Fibroblast of skin of scalp (primary cell): ENCODE measurements around the gene NATD1. TPM values are rescaled to one million over a fixed set of nuclear protein-coding genes. Genes with fewer than 3 reads are reported as not detected.
A peak's percentile ranks its signal among the peaks of the same experiment; 100 is the strongest.

Source experiments
- DNase-seq: peaks from one replicate; pipeline ENCODE4 v3.0.0-alpha.2; 2013
- polyA plus RNA-seq, 2 experiments: library from polyadenylated mRNA; unstranded; fragments of 120-200 nt; gene quantifications; one replicate each; pipeline ENCODE4 v1.2.1, GENCODE V29; 2013; ENCODE audit not compliant: insufficient read length in 2 of 2

Gene NATD1
- polyA plus RNA-seq (2013, experiment 1 of 2; ENCODE audit: insufficient read length): 7.7 TPM
- polyA plus RNA-seq (2013, experiment 2 of 2; ENCODE audit: insufficient read length): 7.8 TPM

- DNase-seq: peak; percentile 83
These were observed at the start of gene NATD1 for GRCh38 chr17:21252796-21253645. NATD1 (minus strand) TSS chr17:21253410; CDS start chr17:21253264, 146 bp downstream.

- no peak for DNase-seq
These were observed 48.7 kb upstream of the NATD1 start for GRCh38 chr17:21301593-21302550.

- DNase-seq: no peak
These were observed 47.7 kb upstream of the NATD1 start for GRCh38 chr17:21300601-21301571.

- no peak for DNase-seq
These were observed 46.9 kb upstream of the NATD1 start for GRCh38 chr17:21299981-21300600.

- no peak for DNase-seq
These were observed 45.8 kb upstream of the NATD1 start for GRCh38 chr17:21298983-21299519.

- DNase-seq: no peak
These were observed 45.1 kb upstream of the NATD1 start for GRCh38 chr17:21298056-21298982.

GRCh38 chr17:21297597-21297996, 44.4 kb upstream of the NATD1 start:
- no peak for DNase-seq

- DNase-seq: no peak
These were observed 43.9 kb upstream of the NATD1 start for GRCh38 chr17:21297026-21297520.

GRCh38 chr17:21296097-21297025, 43.2 kb upstream of the NATD1 start:
- DNase-seq: no peak

GRCh38 chr17:21295036-21295952, 42.1 kb upstream of the NATD1 start:
- no peak for DNase-seq

GRCh38 chr17:21294321-21295035, 41.3 kb upstream of the NATD1 start:
- DNase-seq: no peak

GRCh38 chr17:21293831-21294210, 40.6 kb upstream of the NATD1 start:
- no peak for DNase-seq

GRCh38 chr17:21292867-21293830, 39.9 kb upstream of the NATD1 start:
- no peak for DNase-seq

- DNase-seq: no peak
These were observed 38.7 kb upstream of the NATD1 start for GRCh38 chr17:21291862-21292261.

GRCh38 chr17:21291357-21291756, 38.1 kb upstream of the NATD1 start:
- DNase-seq: no peak
